SK-N-SH treated with all-trans-retinoic acid at 6 μM for 48 hours (cell line): Measurements from ENCODE around the gene PCDH10.

ENCODE experiments used
- ATAC-seq: fragments of 200-7000 bp; cut with Tn5 transposase; 3 replicates; pipeline ENCODE4 v1.9.1; 2020; ENCODE audit warnings: mild to moderate bottlenecking, moderate library complexity
- BACH2 ChIP-seq: fragments of 250-450 bp; sonication (Bioruptor Pico); IDR thresholded peaks from 2 replicates; pipeline ENCODE4 v1.9.0; 2021; ENCODE audit warnings: mild to moderate bottlenecking, borderline replicate concordance
- CREB5 ChIP-seq: fragments of 250-450 bp; sonication (Bioruptor Pico); IDR thresholded peaks from 2 replicates; pipeline ENCODE4 v1.5.1; 2020; ENCODE audit warnings: low read depth, mild to moderate bottlenecking, moderate library complexity
- CSDC2 ChIP-seq: fragments of 250-450 bp; sonication (Bioruptor Pico); IDR thresholded peaks from 2 replicates; pipeline ENCODE4 v1.5.0; 2020; ENCODE audit warnings: mild to moderate bottlenecking, moderate library complexity
- CSRNP3 ChIP-seq: fragments of 250-450 bp; sonication (Bioruptor Pico); IDR thresholded peaks from 2 replicates; pipeline ENCODE4 v1.5.1; 2021; ENCODE audit warnings: mild to moderate bottlenecking, moderate library complexity
- GLIS3 ChIP-seq: fragments of 250-450 bp; sonication (Bioruptor Pico); IDR thresholded peaks from 2 replicates; pipeline ENCODE4 v1.5.0; 2020; ENCODE audit warnings: mild to moderate bottlenecking, moderate library complexity
- PATZ1 ChIP-seq: fragments of 250-450 bp; sonication (Bioruptor Pico); IDR thresholded peaks from 2 replicates; pipeline ENCODE4 v1.8.0; 2020; ENCODE audit warnings: mild to moderate bottlenecking, moderate library complexity, borderline replicate concordance
- POU6F1 ChIP-seq: fragments of 250-450 bp; sonication (Bioruptor Pico); IDR thresholded peaks from 2 replicates; pipeline ENCODE4 v1.8.0; 2021; ENCODE audit warnings: low read depth, mild to moderate bottlenecking, moderate library complexity, borderline replicate concordance
- PPARA ChIP-seq: fragments of 250-450 bp; sonication (Bioruptor Pico); IDR thresholded peaks from 2 replicates; pipeline ENCODE4 v1.5.0; 2020; ENCODE audit warnings: mild to moderate bottlenecking, borderline replicate concordance
- RARB ChIP-seq: fragments of 250-450 bp; sonication (Bioruptor Pico); IDR thresholded peaks from 2 replicates; pipeline ENCODE4 v1.8.0; 2021; ENCODE audit warnings: mild to moderate bottlenecking, moderate library complexity
- TCF4 ChIP-seq: fragments of 250-450 bp; sonication (Bioruptor Pico); IDR thresholded peaks from 2 replicates; pipeline ENCODE4 v1.8.0; 2021; ENCODE audit warnings: mild to moderate bottlenecking, moderate library complexity, borderline replicate concordance
- TOX ChIP-seq: fragments of 250-450 bp; sonication (Bioruptor Pico); IDR thresholded peaks from 2 replicates; pipeline ENCODE4 v1.8.0; 2021; ENCODE audit warnings: mild to moderate bottlenecking, moderate library complexity, borderline replicate concordance
- TSHZ2 ChIP-seq: fragments of 250-450 bp; sonication (Bioruptor Pico); IDR thresholded peaks from 2 replicates; pipeline ENCODE4 v1.5.0; 2020; ENCODE audit warnings: mild to moderate bottlenecking, moderate library complexity
- ZC3H10 ChIP-seq: fragments of 250-450 bp; sonication (Bioruptor Pico); IDR thresholded peaks from 2 replicates; pipeline ENCODE4 v1.5.1; 2021; ENCODE audit warnings: mild to moderate bottlenecking, moderate library complexity
- ZFP3 ChIP-seq: fragments of 250-450 bp; sonication (Bioruptor Pico); IDR thresholded peaks from 2 replicates; pipeline ENCODE4 v1.5.0; 2020; ENCODE audit warnings: mild to moderate bottlenecking, moderate library complexity
- ZFP30 ChIP-seq: fragments of 450-650 bp; formaldehyde crosslinking; IDR thresholded peaks from 2 replicates; pipeline ENCODE4 v1.5.0; 2022; ENCODE audit warnings: mild to moderate bottlenecking, moderate library complexity
- ZNF565 ChIP-seq: fragments of 450-650 bp; formaldehyde crosslinking; conservative IDR thresholded peaks from 2 replicates; pipeline ENCODE4 v1.5.0; 2020; ENCODE audit warnings: low read depth, mild to moderate bottlenecking, moderate library complexity
- ZNF70 ChIP-seq: fragments of 450-650 bp; formaldehyde crosslinking; IDR thresholded peaks from 2 replicates; pipeline ENCODE4 v1.5.0; 2020; ENCODE audit warnings: mild to moderate bottlenecking, moderate library complexity

PCDH10 gene

GRCh38 chr4:133156556-133156955 lies 7.5 kb downstream of the PCDH10 start:
- TF ChIP-seq BACH2 (CRISPR knock-in tag), result no peak
- no peak for TF ChIP-seq TCF4 (CRISPR knock-in tag)
- no peak for TF ChIP-seq ZC3H10 (CRISPR knock-in tag)
- TF ChIP-seq ZNF565 (CRISPR knock-in tag), result no peak
- ATAC-seq, result no peak

GRCh38 chr4:133157460-133158160 lies 8.5 kb downstream of the PCDH10 start:
- no peak for ATAC-seq
- TF ChIP-seq RARB (CRISPR knock-in tag) (no peak), GLIS3 (CRISPR knock-in tag) (no peak), POU6F1 (CRISPR knock-in tag) (no peak), ZC3H10 (CRISPR knock-in tag) (no peak), ZFP30 (CRISPR knock-in tag) (no peak), PATZ1 (CRISPR knock-in tag) (no peak), CSDC2 (CRISPR knock-in tag) (no peak), TSHZ2 (no peak), ZFP3 (CRISPR knock-in tag) (no peak), ZNF70 (CRISPR knock-in tag) (no peak), PPARA (CRISPR knock-in tag) (no peak), CSRNP3 (CRISPR knock-in tag) (no peak), TCF4 (CRISPR knock-in tag) (no peak)
- TF ChIP-seq, all 23 proteins: peak for 0

- no peak for ATAC-seq
- TF ChIP-seq TOX (CRISPR knock-in tag) (no peak), PPARA (CRISPR knock-in tag) (no peak), TCF4 (CRISPR knock-in tag) (no peak), ZC3H10 (CRISPR knock-in tag) (no peak), ZFP3 (CRISPR knock-in tag) (no peak), CREB5 (CRISPR knock-in tag) (no peak)
These were observed 11.8 kb downstream of the PCDH10 start for GRCh38 chr4:133160853-133161252.
